HCT116 (cell line): ENCODE data around the gene LEKR1. TPM values are rescaled to one million over a fixed set of nuclear protein-coding genes. Genes with fewer than 3 reads are reported as not detected.

ENCODE experiments used
- ATAC-seq: fragments of 200-7000 bp; cut with Tn5 transposase; 2 replicates; pipeline ENCODE4 v1.9.1; 2020; ENCODE audit warnings: mild to moderate bottlenecking, moderate library complexity
- BruUV-seq: library from RNA; stranded (reverse); fragments of 400-500 nt; replicated peaks from 2 replicates; lab custom pipeline; 2021; lab: Mats Ljungman, UMichigan
- CTCF ChIA-PET: fragments of 300-600 bp; sonication (Branson Sonifier 250); formaldehyde crosslinking; loops from one replicate; lab custom pipeline; 2021; ENCODE audit warnings: antibody characterized with exemption; lab: Charles Lee
- POLR2A ChIA-PET: fragments of 300-600, 350-600 bp; sonication (Branson Sonifier 250); formaldehyde crosslinking; loops from one replicate; lab custom pipeline; 2021; ENCODE audit warnings: antibody characterized with exemption; lab: Charles Lee
- RAD21 ChIA-PET, 2 experiments: fragments of 300-600 bp; sonication (Branson Sonifier 250); formaldehyde crosslinking; loops; one replicate each; lab custom pipeline; 2023; ENCODE audit warnings: low total read pairs in 2 of 2; ENCODE audit not compliant: uncharacterized antibody in 2 of 2, unreplicated experiment in 2 of 2, low non-redundant PET in 1 of 2; lab: Charles Lee
- DNase-seq: peaks from one replicate; pipeline ENCODE4 v3.0.0-alpha.2; 2010; ENCODE audit warnings: low read depth, low spot score
- H2AFZ ChIP-seq: fragments of 200-600 bp; shearing (Covaris generic), sonication (generic); 2 replicates; pipeline ENCODE4 v1.6.1; 2017; ENCODE audit warnings: low read depth, mixed run types, mixed read lengths, antibody characterized with exemption, low read length; ENCODE audit not compliant: poor library complexity, severe bottlenecking
- H3K27ac ChIP-seq: 2 replicates; pipeline ENCODE4 v1.5.1; 2012; ENCODE audit warnings: low read depth, low read length
- H3K27me3 ChIP-seq: fragments of 200-600 bp; sonication (generic); 2 replicates; pipeline ENCODE4 v1.6.1; 2016; ENCODE audit warnings: mixed run types, low read length, mixed read lengths; ENCODE audit not compliant: insufficient read depth
- H3K36me3 ChIP-seq, 2 experiments: fragments of 200-500 bp in 1 of 2; fragments of 200-600 bp in 1 of 2; sonication (Bioruptor generic) in 1 of 2; sonication (generic) in 1 of 2; 2 replicates each; pipeline versions ENCODE4 v1.5.1 to v1.6.1; 2014 to 2016; ENCODE audit warnings: low read length in 2 of 2, inconsistent platforms in 1 of 2, mixed read lengths in 1 of 2, mixed run types in 1 of 2; ENCODE audit not compliant: insufficient read depth in 2 of 2, control insufficient read depth in 1 of 2
- H3K4me1 ChIP-seq, 2 experiments: fragments of 200-600 bp in 1 of 2; sonication (generic) in 1 of 2; 2 replicates each; pipeline versions ENCODE4 v1.5.1 to v1.6.1; 2012 to 2017; ENCODE audit warnings: low read length in 2 of 2, inconsistent platforms in 1 of 2, mild to moderate bottlenecking in 1 of 2, mixed read lengths in 1 of 2, mixed run types in 1 of 2, moderate library complexity in 1 of 2; ENCODE audit not compliant: insufficient read depth in 2 of 2, control insufficient read depth in 1 of 2
- H3K4me2 ChIP-seq: fragments of 200-600 bp; sonication (generic); 2 replicates; pipeline ENCODE4 v1.6.1; 2017; ENCODE audit warnings: mixed run types, low read length, mixed read lengths
- H3K4me3 ChIP-seq, 2 experiments: fragments of 200-600 bp in 1 of 2; sonication (generic) in 1 of 2; replicated peaks in 1 of 2; 2 replicates each; pipeline ENCODE4 v1.5.1; 2011 to 2016; ENCODE audit warnings: low read length in 2 of 2, control low read depth in 1 of 2, low read depth in 1 of 2, mild to moderate bottlenecking in 1 of 2, mixed read lengths in 1 of 2, mixed run types in 1 of 2
- H3K79me2 ChIP-seq: fragments of 200-600 bp; sonication (generic); 2 replicates; pipeline ENCODE4 v1.6.1; 2017; ENCODE audit warnings: mild to moderate bottlenecking, mixed run types, low read length, moderate library complexity, mixed read lengths; ENCODE audit not compliant: insufficient read depth
- H3K9ac ChIP-seq: fragments of 200-600 bp; sonication (generic); 2 replicates; pipeline ENCODE4 v1.6.1; 2016; ENCODE audit warnings: low read length, mixed read lengths
- H3K9me2 ChIP-seq: fragments of 200-600 bp; sonication (generic), shearing (Covaris generic); 2 replicates; pipeline ENCODE4 v1.6.1; 2017; ENCODE audit warnings: mixed run types, mild to moderate bottlenecking, moderate library complexity; ENCODE audit not compliant: insufficient read depth
- H3K9me3 ChIP-seq, 2 experiments: fragments of 200-500 bp in 1 of 2; fragments of 200-600 bp in 1 of 2; sonication (Bioruptor generic) in 1 of 2; sonication (generic) in 1 of 2; 2 replicates each; pipeline ENCODE4 v1.6.1; 2014 to 2017; ENCODE audit warnings: low read length in 2 of 2, mixed read lengths in 2 of 2, inconsistent platforms in 1 of 2, low read depth in 1 of 2, mild to moderate bottlenecking in 1 of 2, mixed run types in 1 of 2, moderate library complexity in 1 of 2; ENCODE audit not compliant: control insufficient read depth in 1 of 2, insufficient read depth in 1 of 2
- H4K20me1 ChIP-seq: fragments of 200-600 bp; sonication (generic), shearing (Covaris generic); 2 replicates; pipeline ENCODE4 v1.6.1; 2017; ENCODE audit warnings: mixed run types, mild to moderate bottlenecking, moderate library complexity; ENCODE audit not compliant: insufficient read depth
- FOSL1 ChIP-seq: IDR thresholded peaks from 2 replicates; pipeline ENCODE4 v1.6.1; 2012; ENCODE audit warnings: low read depth
- SIN3A ChIP-seq: IDR thresholded peaks from 2 replicates; pipeline ENCODE4 v1.6.1; 2012; ENCODE audit warnings: low read depth
- SRF ChIP-seq: IDR thresholded peaks from 2 replicates; pipeline ENCODE4 v1.6.1; 2012; ENCODE audit warnings: low read depth
- YY1 ChIP-seq: IDR thresholded peaks from 2 replicates; pipeline ENCODE4 v1.6.1; 2011; ENCODE audit warnings: low read length, low read depth, moderate library complexity, mild to moderate bottlenecking; ENCODE audit not compliant: insufficient replicate concordance; ENCODE audit errors: extremely low read depth
- intact Hi-C: fragments of 100-400 bp; cut with micrococcal nuclease; formaldehyde crosslinking; loops from 2 replicates; pipeline ENCODE4 v1.10.0; 2022
- total RNA-seq: library from RNA; stranded (reverse); gene quantifications from one replicate; pipeline ENCODE4 v1.2.1, GENCODE V29; 2021; ENCODE audit not compliant: unreplicated experiment
- TF ChIP-seq, protein P1 (sequence below): IDR thresholded peaks from 2 replicates; pipeline ENCODE4 v1.6.1; 2012; ENCODE audit warnings: low read depth
- TF ChIP-seq, protein P2 (sequence below): IDR thresholded peaks from 2 replicates; pipeline ENCODE4 v1.6.1; 2011; ENCODE audit warnings: mild to moderate bottlenecking, low read length, moderate library complexity; ENCODE audit not compliant: insufficient replicate concordance; ENCODE audit errors: extremely low read depth

LEKR1 gene
- total RNA-seq, 1 experiment from 2014 or later: 2.1 TPM

GRCh38 chr3:157066335-157067098 lies 240.4 kb downstream of the LEKR1 start (continued):
- TF ChIP-seq, protein P1, sequence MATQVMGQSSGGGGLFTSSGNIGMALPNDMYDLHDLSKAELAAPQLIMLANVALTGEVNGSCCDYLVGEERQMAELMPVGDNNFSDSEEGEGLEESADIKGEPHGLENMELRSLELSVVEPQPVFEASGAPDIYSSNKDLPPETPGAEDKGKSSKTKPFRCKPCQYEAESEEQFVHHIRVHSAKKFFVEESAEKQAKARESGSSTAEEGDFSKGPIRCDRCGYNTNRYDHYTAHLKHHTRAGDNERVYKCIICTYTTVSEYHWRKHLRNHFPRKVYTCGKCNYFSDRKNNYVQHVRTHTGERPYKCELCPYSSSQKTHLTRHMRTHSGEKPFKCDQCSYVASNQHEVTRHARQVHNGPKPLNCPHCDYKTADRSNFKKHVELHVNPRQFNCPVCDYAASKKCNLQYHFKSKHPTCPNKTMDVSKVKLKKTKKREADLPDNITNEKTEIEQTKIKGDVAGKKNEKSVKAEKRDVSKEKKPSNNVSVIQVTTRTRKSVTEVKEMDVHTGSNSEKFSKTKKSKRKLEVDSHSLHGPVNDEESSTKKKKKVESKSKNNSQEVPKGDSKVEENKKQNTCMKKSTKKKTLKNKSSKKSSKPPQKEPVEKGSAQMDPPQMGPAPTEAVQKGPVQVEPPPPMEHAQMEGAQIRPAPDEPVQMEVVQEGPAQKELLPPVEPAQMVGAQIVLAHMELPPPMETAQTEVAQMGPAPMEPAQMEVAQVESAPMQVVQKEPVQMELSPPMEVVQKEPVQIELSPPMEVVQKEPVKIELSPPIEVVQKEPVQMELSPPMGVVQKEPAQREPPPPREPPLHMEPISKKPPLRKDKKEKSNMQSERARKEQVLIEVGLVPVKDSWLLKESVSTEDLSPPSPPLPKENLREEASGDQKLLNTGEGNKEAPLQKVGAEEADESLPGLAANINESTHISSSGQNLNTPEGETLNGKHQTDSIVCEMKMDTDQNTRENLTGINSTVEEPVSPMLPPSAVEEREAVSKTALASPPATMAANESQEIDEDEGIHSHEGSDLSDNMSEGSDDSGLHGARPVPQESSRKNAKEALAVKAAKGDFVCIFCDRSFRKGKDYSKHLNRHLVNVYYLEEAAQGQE: no peak
- TF ChIP-seq, all 23 proteins: peak for 0

DNA sequence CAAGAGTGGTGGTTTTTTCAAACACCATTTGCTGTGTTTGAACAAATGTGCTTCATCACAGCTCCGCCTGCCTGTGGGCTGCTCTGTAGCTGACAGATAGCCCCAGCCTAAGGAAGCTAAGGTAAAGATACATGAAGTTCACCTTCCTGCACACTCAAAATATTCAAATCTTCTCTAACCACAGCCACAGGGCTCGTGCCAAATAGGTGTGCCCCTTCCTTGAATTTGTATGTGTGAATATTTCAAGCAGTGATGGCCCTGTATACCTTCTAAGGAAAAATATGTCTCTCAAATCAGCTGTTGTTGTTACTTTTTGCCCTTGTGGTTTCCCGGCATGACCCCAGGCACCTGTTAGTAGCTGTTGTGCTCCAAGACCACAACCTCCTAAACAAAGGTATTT lies 241.0 kb downstream of the LEKR1 start:
- Histone ChIP-seq H3K4me3 (no peak overlapping the region), H3K4me2 (no peak overlapping the region), H2AFZ (no peak overlapping the region), H3K27ac (no peak overlapping the region), H3K9ac (no peak overlapping the region), H3K36me3 (no peaks in the 10 kb centered on the region), H4K20me1 (no peaks in the 10 kb centered on the region), H3K9me2 (no peaks in the 10 kb centered on the region), H3K79me2 (no peaks in the 10 kb centered on the region), H3K27me3 (no peaks in the 10 kb centered on the region), H3K4me1 (no peaks in the 10 kb centered on the region), H3K9me3 (no peaks in the 10 kb centered on the region)
- DNase-seq (no peak), ATAC-seq (no peak)
- intact Hi-C loops: no loop called here
- TF ChIP-seq SIN3A (no peak), FOSL1 (no peak), SRF (no peak), YY1 (no peak)
- TF ChIP-seq, protein P1: no peak
- TF ChIP-seq, protein P2, sequence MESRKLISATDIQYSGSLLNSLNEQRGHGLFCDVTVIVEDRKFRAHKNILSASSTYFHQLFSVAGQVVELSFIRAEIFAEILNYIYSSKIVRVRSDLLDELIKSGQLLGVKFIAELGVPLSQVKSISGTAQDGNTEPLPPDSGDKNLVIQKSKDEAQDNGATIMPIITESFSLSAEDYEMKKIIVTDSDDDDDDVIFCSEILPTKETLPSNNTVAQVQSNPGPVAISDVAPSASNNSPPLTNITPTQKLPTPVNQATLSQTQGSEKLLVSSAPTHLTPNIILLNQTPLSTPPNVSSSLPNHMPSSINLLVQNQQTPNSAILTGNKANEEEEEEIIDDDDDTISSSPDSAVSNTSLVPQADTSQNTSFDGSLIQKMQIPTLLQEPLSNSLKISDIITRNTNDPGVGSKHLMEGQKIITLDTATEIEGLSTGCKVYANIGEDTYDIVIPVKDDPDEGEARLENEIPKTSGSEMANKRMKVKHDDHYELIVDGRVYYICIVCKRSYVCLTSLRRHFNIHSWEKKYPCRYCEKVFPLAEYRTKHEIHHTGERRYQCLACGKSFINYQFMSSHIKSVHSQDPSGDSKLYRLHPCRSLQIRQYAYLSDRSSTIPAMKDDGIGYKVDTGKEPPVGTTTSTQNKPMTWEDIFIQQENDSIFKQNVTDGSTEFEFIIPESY: no peak
- BruUV-seq: no TSS peak
- ChIA-PET POLR2A (no interaction called here), CTCF (no interaction called here), RAD21 (no interaction called here)
